Neural crest cell (in vitro differentiated cells): ENCODE results near the gene IYD. TPM values are rescaled to one million over a fixed set of nuclear protein-coding genes. Genes with fewer than 3 reads are reported as not detected.
A peak's percentile ranks its signal among the peaks of the same experiment; 100 is the strongest.
"Not testable (repeated sequence)": the region's sequence is repeated elsewhere in the genome, so short reads cannot be mapped to it uniquely, and the experiment has no call there.

ENCODE experiments used
- DNase-seq: peaks from one replicate; pipeline ENCODE4 v3.0.0; 2021; ENCODE audit warnings: low read depth, mixed read lengths, low spot score
- H3K27ac Mint-ChIP-seq: one replicate; pipeline ENCODE4 v1.8.0; 2021; ENCODE audit warnings: mild to moderate bottlenecking, mixed read lengths; ENCODE audit not compliant: unreplicated experiment
- H3K27me3 Mint-ChIP-seq: 2 replicates; pipeline ENCODE4 v1.8.0; 2021; ENCODE audit warnings: low read depth, mild to moderate bottlenecking, mixed read lengths
- H3K36me3 Mint-ChIP-seq: 2 replicates; pipeline ENCODE4 v1.8.0; 2021; ENCODE audit warnings: low read depth, mild to moderate bottlenecking, mixed read lengths
- H3K4me1 Mint-ChIP-seq: 2 replicates; pipeline ENCODE4 v1.8.0; 2021; ENCODE audit warnings: mixed read lengths
- H3K4me3 Mint-ChIP-seq: one replicate; pipeline ENCODE4 v1.8.0; 2021; ENCODE audit warnings: mild to moderate bottlenecking, mixed read lengths
- H3K9me3 Mint-ChIP-seq: 2 replicates; pipeline ENCODE4 v1.8.0; 2021; ENCODE audit warnings: mixed read lengths
- total RNA-seq: library from RNA; stranded (reverse); gene quantifications from 2 replicates; pipeline ENCODE4 v1.2.1, GENCODE V29; 2021
- TF ChIP-seq, protein P1 (sequence below): fragments of 200-600 bp; sonication (generic); conservative IDR thresholded peaks from 2 replicates; pipeline ENCODE4 v1.5.0; 2021; ENCODE audit warnings: antibody characterized with exemption, mild to moderate bottlenecking

The IYD gene
- total RNA-seq, 1 donor from 2014 or later, result not detected

DNA sequence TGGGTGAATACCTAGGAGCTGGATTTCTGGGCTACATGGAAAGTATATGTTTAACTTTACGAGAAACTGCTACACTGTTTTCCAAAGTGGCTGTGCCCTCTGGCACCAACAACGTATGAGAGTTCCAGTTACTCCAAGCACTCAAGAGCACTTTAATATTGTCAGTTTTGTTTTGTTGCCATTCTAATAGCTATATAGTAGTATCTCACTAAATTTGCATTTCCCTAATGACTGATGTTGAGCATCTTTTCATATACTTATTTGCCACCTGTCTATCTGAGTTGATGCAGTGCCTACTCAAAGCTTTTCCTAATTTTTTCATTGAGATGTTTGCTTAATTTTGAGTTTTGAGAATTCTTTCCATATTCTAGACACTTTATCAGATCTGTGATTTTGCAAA, 76.7 kb downstream of the IYD start:
- TF ChIP-seq, protein P1, sequence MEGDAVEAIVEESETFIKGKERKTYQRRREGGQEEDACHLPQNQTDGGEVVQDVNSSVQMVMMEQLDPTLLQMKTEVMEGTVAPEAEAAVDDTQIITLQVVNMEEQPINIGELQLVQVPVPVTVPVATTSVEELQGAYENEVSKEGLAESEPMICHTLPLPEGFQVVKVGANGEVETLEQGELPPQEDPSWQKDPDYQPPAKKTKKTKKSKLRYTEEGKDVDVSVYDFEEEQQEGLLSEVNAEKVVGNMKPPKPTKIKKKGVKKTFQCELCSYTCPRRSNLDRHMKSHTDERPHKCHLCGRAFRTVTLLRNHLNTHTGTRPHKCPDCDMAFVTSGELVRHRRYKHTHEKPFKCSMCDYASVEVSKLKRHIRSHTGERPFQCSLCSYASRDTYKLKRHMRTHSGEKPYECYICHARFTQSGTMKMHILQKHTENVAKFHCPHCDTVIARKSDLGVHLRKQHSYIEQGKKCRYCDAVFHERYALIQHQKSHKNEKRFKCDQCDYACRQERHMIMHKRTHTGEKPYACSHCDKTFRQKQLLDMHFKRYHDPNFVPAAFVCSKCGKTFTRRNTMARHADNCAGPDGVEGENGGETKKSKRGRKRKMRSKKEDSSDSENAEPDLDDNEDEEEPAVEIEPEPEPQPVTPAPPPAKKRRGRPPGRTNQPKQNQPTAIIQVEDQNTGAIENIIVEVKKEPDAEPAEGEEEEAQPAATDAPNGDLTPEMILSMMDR, result no peak
- Mint-ChIP-seq H3K27me3 (no peaks in the 10 kb centered on the region), H3K9me3 (no peaks in the 10 kb centered on the region), H3K4me1 (no peaks in the 10 kb centered on the region), H3K36me3 (no peaks in the 10 kb centered on the region), H3K27ac (no peak overlapping the region), H3K4me3 (no peak overlapping the region)
- no peak for DNase-seq

DNA sequence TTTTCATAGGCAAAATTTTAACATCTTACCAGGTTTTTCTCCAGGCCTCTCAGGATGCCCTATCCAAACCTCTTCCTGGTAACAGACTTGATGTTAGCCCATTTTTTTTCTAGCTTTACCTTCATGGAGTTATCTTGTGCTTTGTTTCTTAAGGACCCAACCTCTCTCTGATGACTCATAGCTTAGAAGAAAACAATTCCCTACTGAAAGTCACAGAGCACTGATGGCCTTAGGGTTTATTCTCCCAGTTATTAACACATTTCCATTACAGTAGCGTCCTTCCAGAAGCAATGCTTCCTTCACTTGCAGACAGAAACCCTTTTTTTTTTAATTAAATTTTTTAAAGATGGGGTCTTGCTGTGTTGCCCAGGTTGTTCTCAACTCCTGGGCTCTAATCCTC, 79.4 kb downstream of the IYD start:
- TF ChIP-seq, protein P1, result no peak
- Mint-ChIP-seq H3K27ac (no peak overlapping the region), H3K36me3 (no peaks in the 10 kb centered on the region), H3K27me3 (no peaks in the 10 kb centered on the region), H3K4me3 (no peak overlapping the region), H3K9me3 (no peaks in the 10 kb centered on the region), H3K4me1 (peaks cover 19% of the 10 kb centered on the region)
- DNase-seq, result no peak

DNA sequence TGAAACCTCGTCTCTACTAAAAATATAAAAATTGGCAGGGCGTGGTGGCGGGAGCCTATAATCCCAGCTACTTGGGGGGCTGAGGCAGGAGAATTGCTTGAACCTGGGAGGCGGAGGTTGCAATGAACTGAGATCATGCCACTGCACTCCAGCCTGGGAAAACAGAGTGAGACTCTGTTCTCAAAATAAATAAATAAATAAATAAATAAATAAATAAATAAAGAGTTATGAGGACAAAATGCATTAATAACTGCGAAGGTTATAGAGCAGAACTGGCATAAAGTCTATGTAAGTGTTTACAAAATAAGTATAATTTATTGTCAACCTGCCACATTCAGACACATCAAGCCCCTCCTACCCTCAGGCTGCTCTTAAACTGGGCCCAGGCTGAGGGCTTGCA, 80.2 kb downstream of the IYD start:
- H3K9me3 Mint-ChIP-seq, DNase-seq, H3K27ac Mint-ChIP-seq, H3K27me3 Mint-ChIP-seq, H3K4me3 Mint-ChIP-seq, H3K36me3 Mint-ChIP-seq: not testable (repeated sequence)
- H3K4me1 Mint-ChIP-seq, result peaks cover 28% of the 10 kb centered on the region

DNA sequence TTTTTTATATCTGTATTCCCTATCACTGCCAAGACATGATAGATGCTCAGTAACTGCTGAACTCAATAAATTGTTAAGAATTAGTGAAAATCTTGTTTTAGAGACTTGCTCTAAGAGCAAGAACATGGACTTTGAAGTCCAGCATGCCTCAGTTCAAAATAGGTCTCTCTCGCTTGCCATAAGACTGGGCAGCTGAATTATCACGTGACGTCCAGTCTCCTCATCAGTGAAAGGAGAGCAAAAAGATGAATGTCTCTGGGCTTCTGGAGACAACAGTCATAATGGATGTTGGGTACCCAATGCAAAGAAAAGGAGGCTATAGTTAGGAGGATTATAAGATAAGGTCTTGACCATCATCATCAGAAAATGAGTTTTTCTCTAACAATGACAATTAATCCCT, 82.1 kb downstream of the IYD start:
- H3K27me3 Mint-ChIP-seq, result no peaks in the 10 kb centered on the region
- no peaks in the 10 kb centered on the region for H3K36me3 Mint-ChIP-seq
- TF ChIP-seq, protein P1, result no peak
- no peak overlapping the region for H3K27ac Mint-ChIP-seq
- H3K4me1 Mint-ChIP-seq, result peaks cover 36% of the 10 kb centered on the region
- no peaks in the 10 kb centered on the region for H3K9me3 Mint-ChIP-seq
- no peak for DNase-seq
- H3K4me3 Mint-ChIP-seq, result no peak overlapping the region

DNA sequence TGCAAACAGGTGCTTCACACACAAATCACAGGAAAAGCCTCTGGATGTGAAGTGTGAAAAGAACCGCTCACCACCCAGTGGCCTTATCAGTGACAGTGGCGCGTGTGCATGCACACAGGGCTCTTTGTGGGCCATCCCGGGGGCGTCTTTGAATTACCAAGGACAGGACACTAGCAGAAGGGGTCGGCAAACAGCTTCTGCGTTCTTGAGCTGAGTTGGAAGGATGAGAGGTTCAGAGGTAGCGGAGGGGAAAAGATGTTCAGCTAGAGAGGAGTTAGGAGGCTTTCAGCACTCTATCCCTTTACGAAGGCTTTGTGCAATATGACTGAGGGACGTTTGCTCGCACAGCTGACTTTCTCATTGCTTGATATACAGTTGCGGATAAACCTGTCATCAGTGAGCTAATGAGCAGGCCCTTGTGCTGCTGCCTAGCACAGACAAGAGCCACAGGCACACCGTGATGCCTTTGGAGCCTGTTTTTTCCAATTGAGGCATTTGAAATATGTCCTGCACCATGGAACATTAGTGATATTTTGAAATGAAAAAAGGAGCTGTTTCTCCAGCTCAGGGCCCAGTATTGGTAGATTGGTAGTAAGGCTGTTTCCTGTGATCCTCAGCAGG, 83.1 kb downstream of the IYD start:
- Mint-ChIP-seq H3K4me3 (no peak overlapping the region), H3K36me3 (no peaks in the 10 kb centered on the region), H3K9me3 (no peaks in the 10 kb centered on the region), H3K4me1 (peaks cover 40% of the 10 kb centered on the region), H3K27ac (peak overlapping the region; percentile 90), H3K27me3 (no peaks in the 10 kb centered on the region)
- TF ChIP-seq, protein P1, result no peak
- DNase-seq, result no peak

DNA sequence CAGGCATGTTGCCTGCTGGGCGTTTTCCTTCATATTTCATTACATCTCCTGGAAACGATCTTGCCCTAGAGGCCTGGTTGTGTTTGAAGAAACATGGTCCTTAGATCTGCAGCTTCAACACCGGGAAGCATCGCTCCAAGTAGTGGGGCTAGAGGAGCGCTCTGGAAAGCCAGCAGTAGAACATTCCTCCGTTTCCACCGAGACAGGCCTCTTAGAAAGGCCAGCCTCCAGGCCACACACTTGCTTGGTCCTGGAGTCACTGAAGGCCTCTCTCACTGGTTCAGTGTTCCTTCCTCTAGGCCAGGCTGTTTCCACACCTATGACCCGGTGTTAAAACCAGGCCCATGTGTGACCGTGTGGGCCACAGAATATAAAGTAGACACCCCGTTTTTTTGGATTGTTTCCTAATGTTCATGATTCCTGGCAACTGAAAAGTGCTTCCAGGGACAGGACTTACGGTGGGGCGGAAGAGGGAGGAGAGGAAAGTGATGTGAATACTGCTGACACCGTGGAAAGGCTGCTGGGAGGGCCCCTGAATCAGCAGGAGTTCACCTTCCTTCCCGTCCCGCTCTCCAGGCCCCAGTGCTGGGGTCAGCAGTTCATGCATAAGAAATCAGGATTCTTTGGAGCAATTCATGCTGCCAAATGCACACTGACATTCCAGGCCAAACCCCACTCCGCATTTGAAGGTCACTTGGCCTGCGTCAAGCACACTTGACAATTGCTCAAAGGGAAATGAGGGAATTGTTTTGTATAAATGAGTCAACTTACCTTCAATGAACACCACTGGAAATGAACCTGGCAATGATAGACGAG, 83.8 kb downstream of the IYD start:
- TF ChIP-seq, protein P1, result no peak
- H3K27me3 Mint-ChIP-seq, result no peaks in the 10 kb centered on the region
- no peak overlapping the region for H3K4me3 Mint-ChIP-seq
- H3K4me1 Mint-ChIP-seq, result peaks cover 40% of the 10 kb centered on the region
- H3K36me3 Mint-ChIP-seq, result no peaks in the 10 kb centered on the region
- H3K9me3 Mint-ChIP-seq, result no peaks in the 10 kb centered on the region
- H3K27ac Mint-ChIP-seq, result peak overlapping the region; percentile 58
- DNase-seq, result no peak
